Fibroblast of lung (primary cell): Measurements from ENCODE around the gene D2HGDH. TPM values are rescaled to one million over a fixed set of nuclear protein-coding genes. Genes with fewer than 3 reads are reported as not detected.

Experiments
- DNase-seq, 2 donors: peaks; one replicate each; pipeline versions ENCODE4 v3.0.0 to v3.0.0-alpha.2; 2010; ENCODE audit warnings: low read depth in 2 of 2
- H2AFZ ChIP-seq: 2 replicates; pipeline ENCODE4 v1.5.1; 2012; ENCODE audit warnings: low read length, control low read depth, inconsistent platforms
- H3K27ac ChIP-seq: 2 replicates; pipeline ENCODE4 v1.5.1; 2011; ENCODE audit warnings: low read length, control low read depth; ENCODE audit not compliant: insufficient read depth
- H3K27me3 ChIP-seq: 2 replicates; pipeline ENCODE4 v1.5.1; 2011; ENCODE audit warnings: mild to moderate bottlenecking, low read length; ENCODE audit not compliant: control insufficient read depth, insufficient read depth
- H3K36me3 ChIP-seq: 2 replicates; pipeline ENCODE4 v1.5.1; 2011; ENCODE audit warnings: low read length; ENCODE audit not compliant: control insufficient read depth, insufficient read depth
- H3K4me1 ChIP-seq: 2 replicates; pipeline ENCODE4 v1.5.1; 2011; ENCODE audit warnings: low read length; ENCODE audit not compliant: control insufficient read depth, insufficient read depth; ENCODE audit errors: extremely low read depth
- H3K4me2 ChIP-seq: 2 replicates; pipeline ENCODE4 v1.5.1; 2011; ENCODE audit warnings: low read length, control low read depth; ENCODE audit not compliant: insufficient read depth; ENCODE audit errors: extremely low read depth
- H3K4me3 ChIP-seq, 4 experiments: fragments of 200-600 bp in 1 of 4; sonication (generic) in 1 of 4; replicated peaks in 1 of 4; 2 replicates each; pipeline ENCODE4 v1.5.1; 2011 to 2016; ENCODE audit warnings: low read length in 4 of 4, low read depth in 3 of 4, mild to moderate bottlenecking in 3 of 4, control low read depth in 2 of 4, inconsistent platforms in 1 of 4, mixed read lengths in 1 of 4; ENCODE audit not compliant: insufficient read depth in 1 of 4; ENCODE audit errors: control extremely low read depth in 1 of 4
- H3K79me2 ChIP-seq: 2 replicates; pipeline ENCODE4 v1.5.1; 2012; ENCODE audit warnings: mild to moderate bottlenecking, low read length, inconsistent platforms; ENCODE audit not compliant: control insufficient read depth, insufficient read depth
- H3K9ac ChIP-seq: 2 replicates; pipeline ENCODE4 v1.5.1; 2011; ENCODE audit warnings: mild to moderate bottlenecking, low read length, control low read depth; ENCODE audit not compliant: insufficient read depth
- H3K9me3 ChIP-seq: 2 replicates; pipeline ENCODE4 v1.5.1; 2012; ENCODE audit warnings: low read depth, low read length; ENCODE audit not compliant: control insufficient read depth, insufficient read depth
- H4K20me1 ChIP-seq: 2 replicates; pipeline ENCODE4 v1.5.1; 2011; ENCODE audit warnings: low read length; ENCODE audit not compliant: control insufficient read depth, insufficient read depth; ENCODE audit errors: extremely low read depth
- CTCF ChIP-seq, 2 donors: IDR thresholded peaks in 1 of 2; conservative IDR thresholded peaks in 1 of 2; 1 replicate in 1 of 2; 2 replicates in 1 of 2; pipeline ENCODE4 v1.5.1; 2011 to 2012; ENCODE audit warnings: low read length in 2 of 2, control low read depth in 1 of 2, inconsistent platforms in 1 of 2, low read depth in 1 of 2, mild to moderate bottlenecking in 1 of 2
- EZH2 ChIP-seq: IDR thresholded peaks from 2 replicates; pipeline ENCODE4 v1.5.1; 2012; ENCODE audit warnings: low read length, control low read depth, mild to moderate bottlenecking; ENCODE audit errors: missing control alignments
- polyA plus RNA-seq, 2 donors: library from polyadenylated mRNA; depleted of rRNA in 1 of 2; stranded (reverse) in 1 of 2; unstranded in 1 of 2; fragments of >200 nt; gene quantifications; 2 replicates each; pipeline ENCODE4 v1.2.1, GENCODE V29; 2011 to 2012; ENCODE audit warnings: missing spikeins in 1 of 2
- total RNA-seq: library from RNA; depleted of rRNA; stranded (reverse); fragments of >200 nt; gene quantifications from 2 replicates; pipeline ENCODE4 v1.2.1, GENCODE V29; 2014

Gene D2HGDH
- total and polyA plus RNA-seq, 2 donors (not counting 1 experiment from before 2014, with no cell fraction given) = 5.7 to 28.4 TPM

GRCh38 chr2:241769819-241770184 lies 35.4 kb downstream of the D2HGDH start:
- no peaks in the 10 kb centered on the region for H3K9me3 ChIP-seq
- no peak overlapping the region for H3K27ac ChIP-seq
- H2AFZ ChIP-seq = no peak overlapping the region
- no peak overlapping the region for H3K9ac ChIP-seq
- no peak for DNase-seq
- no peaks in the 10 kb centered on the region for H4K20me1 ChIP-seq
- no peak for TF ChIP-seq EZH2
- no peaks in the 10 kb centered on the region for H3K36me3 ChIP-seq
- H3K4me2 ChIP-seq = no peak overlapping the region
- no peaks in the 10 kb centered on the region for H3K79me2 ChIP-seq
- H3K4me1 ChIP-seq = peaks cover 2% of the 10 kb centered on the region
- no peak overlapping the region for H3K4me3 ChIP-seq
- no peaks in the 10 kb centered on the region for H3K27me3 ChIP-seq

GRCh38 chr2:241770185-241770935 lies 35.9 kb downstream of the D2HGDH start:
- no peak overlapping the region for H3K27ac ChIP-seq
- no peak for TF ChIP-seq EZH2
- TF ChIP-seq CTCF (conservative IDR thresholded peaks at IDR 0.05 in 1 of 2, IDR thresholded peaks at IDR 0.05 in 1 of 2; ENCODE audit: low read depth in 1 of 2, low read length in 2 of 2) = no peak
- no peaks in the 10 kb centered on the region for H3K9me3 ChIP-seq
- no peaks in the 10 kb centered on the region for H3K79me2 ChIP-seq
- no peak overlapping the region for H3K9ac ChIP-seq
- no peak overlapping the region for H3K4me3 ChIP-seq
- H4K20me1 ChIP-seq = no peaks in the 10 kb centered on the region
- no peak for DNase-seq
- peaks cover 6% of the 10 kb centered on the region for H3K4me1 ChIP-seq
- no peak overlapping the region for H3K4me2 ChIP-seq
- no peaks in the 10 kb centered on the region for H3K27me3 ChIP-seq
- no peaks in the 10 kb centered on the region for H3K36me3 ChIP-seq
- H2AFZ ChIP-seq = no peak overlapping the region

- peaks cover 6% of the 10 kb centered on the region for H3K4me1 ChIP-seq
- H3K79me2 ChIP-seq = no peaks in the 10 kb centered on the region
- no peak overlapping the region for H3K9ac ChIP-seq
- no peaks in the 10 kb centered on the region for H3K9me3 ChIP-seq
- no peak overlapping the region for H3K27ac ChIP-seq
- no peak for TF ChIP-seq CTCF (conservative IDR thresholded peaks at IDR 0.05 in 1 of 2, IDR thresholded peaks at IDR 0.05 in 1 of 2; ENCODE audit: low read depth in 1 of 2, low read length in 2 of 2)
- TF ChIP-seq EZH2 = no peak
- no peak overlapping the region for H2AFZ ChIP-seq
- H3K36me3 ChIP-seq = no peaks in the 10 kb centered on the region
- H3K4me2 ChIP-seq = no peak overlapping the region
- H4K20me1 ChIP-seq = no peaks in the 10 kb centered on the region
- no peak overlapping the region for H3K4me3 ChIP-seq
- no peak for DNase-seq
- H3K27me3 ChIP-seq = no peaks in the 10 kb centered on the region
Observed at GRCh38 chr2:241770936-241771285, 36.5 kb downstream of the D2HGDH start.
